ENCODE data around the gene HPSE. TPM values are rescaled to one million over a fixed set of nuclear protein-coding genes. Genes with fewer than 3 reads are reported as not detected.

Gene HPSE
- total RNA-seq, 1 donor from 2014 or later, result 0.69 TPM

GRCh38 chr4:83358410-83358809 lies 23.8 kb upstream of the HPSE start:
- H3K4me3 ChIP-seq (ENCODE audit: low read depth, low read length), result no peak overlapping the region
- no peak for TF ChIP-seq CTCF (conservative IDR thresholded peaks at IDR 0.05; ENCODE audit: low read depth, low read length)
- no peak for DNase-seq (ENCODE audit: low read depth)

- peak; percentile 62 for DNase-seq (ENCODE audit: low read depth)
- H3K4me3 ChIP-seq (ENCODE audit: low read depth, low read length), result no peak overlapping the region
- TF ChIP-seq CTCF (conservative IDR thresholded peaks at IDR 0.05; ENCODE audit: low read depth, low read length), result no peak
Measured at GRCh38 chr4:83356899-83357661, 22.4 kb upstream of the HPSE start.

GRCh38 chr4:83353516-83353915 lies 18.9 kb upstream of the HPSE start:
- no peak for DNase-seq (ENCODE audit: low read depth)
- no peak overlapping the region for H3K4me3 ChIP-seq (ENCODE audit: low read depth, low read length)
- no peak for TF ChIP-seq CTCF (conservative IDR thresholded peaks at IDR 0.05; ENCODE audit: low read depth, low read length)

GRCh38 chr4:83348074-83348473 lies 13.4 kb upstream of the HPSE start:
- TF ChIP-seq CTCF (conservative IDR thresholded peaks at IDR 0.05; ENCODE audit: low read depth, low read length), result no peak
- no peak overlapping the region for H3K4me3 ChIP-seq (ENCODE audit: low read depth, low read length)
- no peak for DNase-seq (ENCODE audit: low read depth)

GRCh38 chr4:83342476-83342875 lies 7.8 kb upstream of the HPSE start:
- no peak for DNase-seq (ENCODE audit: low read depth)
- no peak for TF ChIP-seq CTCF (conservative IDR thresholded peaks at IDR 0.05; ENCODE audit: low read depth, low read length)
- H3K4me3 ChIP-seq (ENCODE audit: low read depth, low read length), result no peak overlapping the region

GRCh38 chr4:83340692-83341343 lies 6.2 kb upstream of the HPSE start:
- no peak for TF ChIP-seq CTCF (conservative IDR thresholded peaks at IDR 0.05; ENCODE audit: low read depth, low read length)
- H3K4me3 ChIP-seq (ENCODE audit: low read depth, low read length), result no peak overlapping the region

More at GRCh38 chr4:83340692-83341343, 6.2 kb upstream of the HPSE start:
- no peak for DNase-seq (ENCODE audit: low read depth)
